ENCODE results near the gene C2.

C2 gene

GRCh38 chr6:31927242-31927862 is at the start of gene C2:
Gene C2, plus strand, starts transcription at chr6:31927717. Its CDS starts 36 bp downstream, at chr6:31927753.
- H3K4me1 Mint-ChIP-seq: no peaks in the 10 kb centered on the region
- ATAC-seq (replicated peaks) (no peak), DNase-seq (no peak)
- H3K27ac Mint-ChIP-seq: no peak within 1 kb of the TSS
- no peaks in the 10 kb centered on the region for H3K9me3 Mint-ChIP-seq
- H3K27me3 Mint-ChIP-seq: peaks cover 4 to 6% of the 10 kb centered on the region in 2 donors
- H3K36me3 Mint-ChIP-seq: no peaks in the 10 kb centered on the region
- H3K4me3 Mint-ChIP-seq: no peak within 1 kb of the TSS

- Mint-ChIP-seq H3K27ac (peak overlapping the region; percentile 79), H3K4me1 (peaks cover 0 to 1% of the 10 kb centered on the region in 2 donors), H3K27me3 (no peaks in the 10 kb centered on the region), H3K4me3 (no peak overlapping the region), H3K36me3 (peaks cover 32 to 38% of the 10 kb centered on the region in 2 donors), H3K9me3 (no peaks in the 10 kb centered on the region)
- DNase-seq (no peak), ATAC-seq (replicated peaks) (no peak)
Measured at GRCh38 chr6:31878222-31878621, 49.3 kb upstream of the C2 start.

GRCh38 chr6:31878726-31879125 is 48.8 kb upstream of the C2 start, which contains the start of gene SLC44A4:
Gene SLC44A4, minus strand, starts transcription at chr6:31878997. Its CDS starts 17 bp downstream, at chr6:31878980.
- ATAC-seq (replicated peaks) (peak in 1 of 2 donors; percentile 8), DNase-seq (no peak)
- H3K27ac Mint-ChIP-seq: peak within 1 kb of the TSS; percentile 79

GRCh38 chr6:31879143-31879542 is 48.4 kb upstream of the C2 start:
- ATAC-seq (replicated peaks): no peak
- Mint-ChIP-seq H3K27ac (peak overlapping the region; percentile 51), H3K4me1 (peaks cover 0 to 1% of the 10 kb centered on the region in 2 donors), H3K27me3 (no peaks in the 10 kb centered on the region), H3K36me3 (peaks cover 36 to 45% of the 10 kb centered on the region in 2 donors), H3K4me3 (no peak overlapping the region), H3K9me3 (no peaks in the 10 kb centered on the region)
- no peak for DNase-seq

More at GRCh38 chr6:31878726-31879125, 48.8 kb upstream of the C2 start, which contains the start of gene SLC44A4:
- Mint-ChIP-seq H3K27me3 (no peaks in the 10 kb centered on the region), H3K4me3 (no peak within 1 kb of the TSS), H3K4me1 (peaks cover 0 to 1% of the 10 kb centered on the region in 2 donors), H3K9me3 (no peaks in the 10 kb centered on the region), H3K36me3 (peaks cover 36 to 40% of the 10 kb centered on the region in 2 donors)

DNA sequence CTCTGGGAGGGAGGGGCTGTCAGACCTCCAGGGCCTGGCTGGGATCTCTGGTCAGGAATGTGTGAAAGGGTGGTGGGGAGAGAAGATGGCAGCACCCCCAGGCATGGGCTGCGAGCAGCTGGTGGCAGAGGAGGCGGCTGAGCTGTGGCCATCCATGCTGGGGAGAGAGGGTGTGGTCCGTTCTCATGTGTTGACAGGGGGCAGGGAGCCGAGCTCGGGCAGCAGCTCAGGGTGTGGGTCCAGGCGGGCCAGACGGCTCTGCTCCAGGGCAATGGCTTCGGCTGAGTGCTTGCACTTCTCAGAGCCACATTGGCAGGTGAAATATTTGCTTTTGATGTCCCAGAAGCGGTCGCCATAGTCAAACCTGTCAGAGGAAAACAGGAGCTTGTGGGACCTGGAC is 47.6 kb upstream of the C2 start:
- H3K9me3 Mint-ChIP-seq: no peaks in the 10 kb centered on the region
- ATAC-seq (replicated peaks) (no peak), DNase-seq (no peak)
- H3K27me3 Mint-ChIP-seq: no peaks in the 10 kb centered on the region
- peaks cover 36 to 46% of the 10 kb centered on the region in 2 donors for H3K36me3 Mint-ChIP-seq
- no peak overlapping the region for H3K4me3 Mint-ChIP-seq
- H3K27ac Mint-ChIP-seq: no peak overlapping the region
- peaks cover 0 to 1% of the 10 kb centered on the region in 2 donors for H3K4me1 Mint-ChIP-seq

- Mint-ChIP-seq H3K36me3 (peaks cover 37 to 53% of the 10 kb centered on the region in 2 donors), H3K4me3 (no peak overlapping the region), H3K27ac (no peak overlapping the region), H3K9me3 (no peaks in the 10 kb centered on the region), H3K27me3 (no peaks in the 10 kb centered on the region), H3K4me1 (peaks cover 0 to 1% of the 10 kb centered on the region in 2 donors)
- DNase-seq (no peak), ATAC-seq (replicated peaks) (no peak)
Measured at GRCh38 chr6:31880616-31881015, 46.9 kb upstream of the C2 start.

DNA sequence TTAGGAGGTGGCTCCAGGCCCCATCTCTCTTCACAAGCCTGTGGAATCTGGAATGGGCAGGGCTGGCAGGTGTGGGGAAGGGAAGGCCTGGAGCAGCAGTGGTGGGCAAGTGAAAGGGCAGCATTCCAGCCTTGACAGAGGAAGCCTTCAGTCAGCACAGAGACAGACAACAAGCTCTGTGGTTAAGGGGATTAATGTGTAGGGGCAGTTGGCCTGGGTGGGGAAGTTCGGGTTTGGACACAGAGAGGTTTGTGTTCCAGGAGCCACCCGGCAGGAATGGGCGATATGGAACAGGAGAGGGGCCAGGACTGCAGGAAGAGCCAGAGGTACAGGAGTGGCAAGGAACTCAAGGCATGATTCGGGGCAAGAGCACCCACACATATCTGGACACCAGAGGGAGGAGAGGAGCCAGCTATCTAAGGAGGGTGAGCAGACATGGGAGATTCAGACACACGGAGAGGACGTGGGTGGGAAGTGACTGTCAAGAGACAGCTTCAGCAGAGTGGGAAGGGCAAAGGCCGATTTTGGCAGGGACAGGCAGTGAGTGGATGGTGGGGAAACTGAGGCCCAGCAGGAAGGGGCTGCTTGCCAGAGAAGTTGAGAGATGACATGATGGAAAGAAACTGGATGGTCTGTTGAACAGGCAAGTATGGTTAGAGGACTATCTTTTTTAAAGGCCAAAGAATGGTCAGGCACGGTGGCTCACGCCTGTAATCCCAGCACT is 46.2 kb upstream of the C2 start:
- ATAC-seq (replicated peaks) (no peak), DNase-seq (no peak)
- no peaks in the 10 kb centered on the region for H3K9me3 Mint-ChIP-seq
- H3K4me1 Mint-ChIP-seq: peaks cover 0 to 1% of the 10 kb centered on the region in 2 donors
- no peak overlapping the region for H3K4me3 Mint-ChIP-seq
- H3K36me3 Mint-ChIP-seq: peaks cover 44 to 60% of the 10 kb centered on the region in 2 donors
- H3K27ac Mint-ChIP-seq: no peak overlapping the region
- H3K27me3 Mint-ChIP-seq: no peaks in the 10 kb centered on the region

DNA sequence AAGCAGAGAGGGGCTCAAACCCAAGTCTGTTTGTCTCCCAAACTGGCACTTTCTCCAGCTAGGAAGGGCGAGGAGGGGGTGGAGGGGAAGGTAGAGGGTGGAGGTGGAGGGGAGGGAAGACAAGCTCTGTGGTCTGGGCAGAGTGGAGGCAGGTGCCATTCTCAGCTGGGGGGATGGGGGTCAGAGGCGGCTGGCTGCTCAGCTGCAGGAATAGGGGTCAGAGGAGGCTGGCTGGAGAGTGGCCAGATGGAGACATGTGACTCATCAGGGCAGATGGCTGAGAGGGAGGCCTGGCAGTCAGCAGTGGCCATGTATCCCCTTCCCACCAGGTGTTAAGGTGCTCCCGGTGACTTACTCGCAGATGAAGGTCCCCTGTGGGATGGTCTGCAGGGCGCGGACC is 45.2 kb upstream of the C2 start:
- Mint-ChIP-seq H3K27me3 (no peaks in the 10 kb centered on the region), H3K4me3 (no peak overlapping the region), H3K9me3 (no peaks in the 10 kb centered on the region), H3K36me3 (peaks cover 51 to 67% of the 10 kb centered on the region in 2 donors), H3K27ac (no peak overlapping the region), H3K4me1 (peaks cover 0 to 1% of the 10 kb centered on the region in 2 donors)
- DNase-seq (no peak), ATAC-seq (replicated peaks) (no peak)

- H3K36me3 Mint-ChIP-seq: peaks cover 58 to 73% of the 10 kb centered on the region in 2 donors
- ATAC-seq (replicated peaks): no peak
Measured at GRCh38 chr6:31883676-31884075, 43.8 kb upstream of the C2 start.

DNA sequence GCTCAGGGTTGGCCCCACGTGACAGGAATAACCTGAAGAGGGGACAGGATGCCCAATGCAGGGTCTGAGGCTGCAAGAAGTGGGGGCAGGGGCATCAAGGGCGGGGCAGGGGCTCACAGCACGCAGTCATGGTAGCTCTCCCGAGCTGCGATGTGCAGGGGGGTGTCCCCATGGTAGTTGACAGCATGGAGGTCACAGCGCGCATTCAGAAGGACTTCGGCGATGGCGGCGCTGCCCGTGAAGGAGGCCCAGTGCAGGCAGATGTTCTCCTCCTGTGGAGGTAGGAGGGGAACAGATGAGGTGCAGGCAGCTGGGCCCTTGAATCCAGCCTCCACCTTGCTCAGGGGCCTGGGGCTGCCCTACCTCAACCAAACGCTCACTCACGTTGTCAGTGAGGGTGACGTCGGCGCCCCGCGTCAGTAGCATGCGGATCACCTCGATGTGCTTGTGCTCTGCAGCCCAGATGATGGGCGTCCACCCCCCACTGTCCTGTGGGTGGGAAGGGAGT is 42.9 kb upstream of the C2 start:
- Mint-ChIP-seq H3K27ac (no peak overlapping the region), H3K4me3 (no peak overlapping the region), H3K27me3 (no peaks in the 10 kb centered on the region), H3K4me1 (peaks cover 3 to 4% of the 10 kb centered on the region in 2 donors), H3K36me3 (peaks cover 55 to 73% of the 10 kb centered on the region in 2 donors), H3K9me3 (no peaks in the 10 kb centered on the region)
- no peak for DNase-seq
- no peak for ATAC-seq (replicated peaks)

More at GRCh38 chr6:31883676-31884075, 43.8 kb upstream of the C2 start:
- Mint-ChIP-seq H3K4me3 (no peak overlapping the region), H3K9me3 (no peaks in the 10 kb centered on the region), H3K4me1 (peaks cover 0 to 3% of the 10 kb centered on the region in 2 donors), H3K27me3 (no peaks in the 10 kb centered on the region), H3K27ac (no peak overlapping the region)
- DNase-seq: no peak

GRCh38 chr6:31886541-31886991 is 41.0 kb upstream of the C2 start:
- H3K4me1 Mint-ChIP-seq: peaks cover 1 to 5% of the 10 kb centered on the region in 2 donors
- H3K27me3 Mint-ChIP-seq: no peaks in the 10 kb centered on the region
- no peak for ATAC-seq (replicated peaks)

DNA sequence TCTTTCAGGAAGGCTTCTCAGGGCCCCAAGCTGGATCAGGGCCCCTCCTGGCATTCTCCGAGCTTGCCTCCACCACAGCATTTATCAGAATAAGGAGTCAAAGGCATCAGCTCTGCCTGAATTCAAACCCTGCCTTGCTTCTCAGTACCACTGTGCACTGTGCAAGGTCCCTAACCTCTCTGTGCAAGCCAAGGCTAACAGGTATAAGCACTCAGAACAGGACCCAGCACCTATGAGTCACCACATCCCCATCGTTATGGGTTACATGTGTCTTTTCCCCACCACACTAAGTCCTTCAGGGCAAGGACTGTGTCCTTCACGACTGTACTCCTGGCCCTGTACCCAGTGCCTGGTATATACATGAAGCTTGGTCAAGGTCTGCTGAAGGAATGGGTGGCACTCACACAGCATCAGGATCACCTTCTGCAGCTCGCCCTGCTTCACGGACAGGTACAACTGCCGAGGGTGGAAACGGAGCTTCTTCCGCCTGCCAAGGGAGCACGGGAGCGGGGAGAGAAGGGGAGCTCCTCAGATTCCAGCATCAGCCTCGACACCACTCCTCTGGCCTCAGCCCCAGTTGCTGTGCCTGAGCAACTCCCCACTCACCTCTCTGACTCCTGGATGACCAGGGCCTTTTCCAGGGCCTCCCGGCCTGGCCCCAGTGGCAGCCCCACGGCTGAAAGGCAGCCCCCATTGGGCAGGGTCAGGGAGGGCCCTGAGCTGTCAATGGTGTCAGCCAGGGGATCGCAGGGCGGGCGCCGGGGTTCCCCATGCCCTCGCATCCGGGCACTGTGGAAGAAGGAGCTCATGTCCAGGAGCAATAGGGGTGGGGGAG is 40.1 kb upstream of the C2 start:
- DNase-seq: no peak
- Mint-ChIP-seq H3K4me3 (no peak overlapping the region), H3K9me3 (no peaks in the 10 kb centered on the region), H3K36me3 (peaks cover 50 to 67% of the 10 kb centered on the region in 2 donors), H3K27me3 (no peaks in the 10 kb centered on the region), H3K27ac (peak overlapping the region; percentile 59), H3K4me1 (peaks cover 4 to 11% of the 10 kb centered on the region in 2 donors)
- no peak for ATAC-seq (replicated peaks)

More at GRCh38 chr6:31886541-31886991, 41.0 kb upstream of the C2 start:
- peaks cover 46 to 69% of the 10 kb centered on the region in 2 donors for H3K36me3 Mint-ChIP-seq
- H3K4me3 Mint-ChIP-seq: no peak overlapping the region
- no peaks in the 10 kb centered on the region for H3K9me3 Mint-ChIP-seq
- DNase-seq: no peak
- H3K27ac Mint-ChIP-seq: no peak overlapping the region

- Mint-ChIP-seq H3K4me3 (no peak overlapping the region), H3K27ac (no peak overlapping the region), H3K27me3 (no peaks in the 10 kb centered on the region), H3K9me3 (no peaks in the 10 kb centered on the region), H3K36me3 (peaks cover 46 to 66% of the 10 kb centered on the region in 2 donors), H3K4me1 (peaks cover 6 to 16% of the 10 kb centered on the region in 2 donors)
- no peak for DNase-seq
- ATAC-seq (replicated peaks): peak in 1 of 2 donors; percentile 39
Measured at GRCh38 chr6:31888276-31889258, 39.0 kb upstream of the C2 start.

Data from stimulated activated naive B cell treated with anti-CD40 and anti-IgM and Interleukin-4, amounts not matched to agents 10 μg/mL and 1 μg/mL and 100 μg/mL, for 72 hours (primary cell).